ENCODE results near the gene MYO16. TPM values are rescaled to one million over a fixed set of nuclear protein-coding genes. Genes with fewer than 3 reads are reported as not detected.

MYO16 gene
- total RNA-seq, 1 donor from 2014 or later: not detected

DNA sequence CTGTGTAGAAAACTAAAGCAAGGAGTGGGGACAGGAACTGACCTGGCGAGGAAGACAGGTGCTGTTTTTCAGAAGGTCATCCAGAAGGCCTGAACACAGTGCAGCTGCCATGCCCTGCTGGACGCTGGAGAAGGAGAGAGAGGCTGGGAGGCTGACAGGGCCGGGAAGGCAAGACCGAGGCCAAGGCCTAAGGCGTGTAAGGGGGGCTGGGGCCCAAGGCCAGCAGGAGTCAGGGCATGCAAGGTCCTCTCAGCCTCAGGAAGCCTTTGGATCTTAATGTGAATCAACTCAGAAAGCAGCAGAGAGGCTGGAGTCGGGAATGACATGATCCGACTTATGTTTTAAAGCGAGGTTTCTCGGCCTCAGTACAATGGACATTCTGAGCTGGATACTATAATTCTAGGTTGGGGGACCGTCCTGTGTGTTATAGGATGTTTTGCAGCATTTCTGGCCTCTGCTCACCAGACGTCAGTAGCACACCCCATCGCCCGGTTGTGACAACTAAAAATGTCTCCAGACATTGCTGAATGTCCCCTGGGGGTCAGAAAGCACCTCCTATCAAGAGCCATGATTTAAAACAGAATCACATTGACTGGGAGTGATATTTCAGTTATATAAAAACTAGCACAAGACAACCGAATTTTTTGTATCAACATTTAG, 530.4 kb downstream of the MYO16 start:
- TF ChIP-seq, protein P1, sequence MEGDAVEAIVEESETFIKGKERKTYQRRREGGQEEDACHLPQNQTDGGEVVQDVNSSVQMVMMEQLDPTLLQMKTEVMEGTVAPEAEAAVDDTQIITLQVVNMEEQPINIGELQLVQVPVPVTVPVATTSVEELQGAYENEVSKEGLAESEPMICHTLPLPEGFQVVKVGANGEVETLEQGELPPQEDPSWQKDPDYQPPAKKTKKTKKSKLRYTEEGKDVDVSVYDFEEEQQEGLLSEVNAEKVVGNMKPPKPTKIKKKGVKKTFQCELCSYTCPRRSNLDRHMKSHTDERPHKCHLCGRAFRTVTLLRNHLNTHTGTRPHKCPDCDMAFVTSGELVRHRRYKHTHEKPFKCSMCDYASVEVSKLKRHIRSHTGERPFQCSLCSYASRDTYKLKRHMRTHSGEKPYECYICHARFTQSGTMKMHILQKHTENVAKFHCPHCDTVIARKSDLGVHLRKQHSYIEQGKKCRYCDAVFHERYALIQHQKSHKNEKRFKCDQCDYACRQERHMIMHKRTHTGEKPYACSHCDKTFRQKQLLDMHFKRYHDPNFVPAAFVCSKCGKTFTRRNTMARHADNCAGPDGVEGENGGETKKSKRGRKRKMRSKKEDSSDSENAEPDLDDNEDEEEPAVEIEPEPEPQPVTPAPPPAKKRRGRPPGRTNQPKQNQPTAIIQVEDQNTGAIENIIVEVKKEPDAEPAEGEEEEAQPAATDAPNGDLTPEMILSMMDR (IDR thresholded peaks at IDR 0.05): no peak
- Histone ChIP-seq H3K27ac (no peak overlapping the region), H3K36me3 (no peaks in the 10 kb centered on the region), H3K4me3 (no peak overlapping the region), H3K4me1 (peaks cover 0 to 18% of the 10 kb centered on the region in 2 donors), H3K9me3 (no peaks in the 10 kb centered on the region), H3K27me3 (no peaks in the 10 kb centered on the region)
- intact Hi-C loops (cut with DNase I): loop anchor here (5.0 kb wide), 1 partner anchor 223 kb away; no protein-coding TSS in a partner anchor
- DNase-seq (ENCODE audit: low spot score in 2 of 2): no peak

DNA sequence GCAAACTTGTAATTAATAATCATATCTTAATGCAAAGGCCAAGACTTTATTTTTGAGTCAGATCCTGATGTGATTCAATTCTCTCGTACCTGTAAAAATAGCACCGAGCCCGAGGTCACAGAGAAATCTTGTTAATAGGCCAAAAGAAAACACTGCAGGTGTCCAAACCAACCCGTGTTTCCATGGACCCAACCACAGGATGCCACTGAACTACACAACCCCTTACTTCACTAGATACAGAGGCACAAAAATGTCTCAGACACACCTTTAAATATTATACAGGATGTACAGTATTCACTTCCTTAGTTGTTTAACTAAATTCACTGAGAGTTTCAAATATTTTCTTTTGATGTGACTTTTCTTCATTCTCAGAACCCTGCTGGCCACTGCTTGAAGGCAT, 530.9 kb downstream of the MYO16 start:
- H3K36me3 ChIP-seq: no peaks in the 10 kb centered on the region
- TF ChIP-seq, protein P1 (IDR thresholded peaks at IDR 0.05): no peak
- H3K4me3 ChIP-seq: no peak overlapping the region
- no peak overlapping the region for H3K27ac ChIP-seq
- H3K27me3 ChIP-seq: no peaks in the 10 kb centered on the region
- peaks cover 0 to 14% of the 10 kb centered on the region in 2 donors for H3K4me1 ChIP-seq
- intact Hi-C loops (cut with DNase I): no loop called here
- no peak for DNase-seq (ENCODE audit: low spot score in 2 of 2)
- H3K9me3 ChIP-seq: no peaks in the 10 kb centered on the region

DNA sequence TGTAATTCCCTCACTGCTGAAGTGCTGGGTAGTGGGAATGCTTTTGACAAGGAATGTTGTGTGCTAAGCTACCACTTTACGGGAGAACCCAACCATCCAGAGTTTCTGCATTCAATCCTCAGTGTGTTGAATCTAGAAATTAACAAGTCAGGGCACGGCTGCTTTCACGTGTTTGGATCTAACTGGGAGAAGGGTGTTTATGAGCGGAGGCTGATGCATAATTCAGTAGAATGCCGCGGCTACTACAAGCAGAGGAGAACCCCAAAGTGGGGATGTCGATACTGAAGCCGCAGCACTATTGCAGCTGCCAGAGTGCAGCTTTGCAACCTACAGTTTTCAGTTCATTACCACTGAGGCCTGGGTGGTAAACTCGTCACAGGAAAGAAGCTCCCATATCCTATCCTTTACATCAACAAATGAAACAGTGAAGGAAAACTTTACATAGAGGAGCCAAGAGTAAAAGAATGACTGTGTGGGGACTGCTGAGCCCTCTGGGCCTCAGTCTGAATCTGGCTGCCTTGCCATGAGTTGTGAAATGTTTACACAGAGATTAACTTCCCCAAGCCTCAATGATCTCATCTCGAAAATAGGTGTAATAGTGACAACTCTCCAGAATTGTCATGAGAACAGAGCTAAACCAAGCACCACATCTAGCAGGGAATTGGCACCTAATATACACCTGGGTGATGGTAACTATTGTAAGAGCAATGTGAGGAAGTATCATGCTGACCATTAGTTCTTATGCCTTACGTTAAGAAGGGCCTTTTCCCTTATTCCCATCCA, 531.7 kb downstream of the MYO16 start:
- H3K4me3 ChIP-seq: no peak overlapping the region
- H3K4me1 ChIP-seq: peaks cover 0 to 8% of the 10 kb centered on the region in 2 donors
- no peak for DNase-seq (ENCODE audit: low spot score in 2 of 2)
- H3K36me3 ChIP-seq: no peaks in the 10 kb centered on the region
- no peaks in the 10 kb centered on the region for H3K9me3 ChIP-seq
- intact Hi-C loops (cut with DNase I): no loop called here
- TF ChIP-seq, protein P1 (IDR thresholded peaks at IDR 0.05): no peak
- H3K27me3 ChIP-seq: no peaks in the 10 kb centered on the region
- no peak overlapping the region for H3K27ac ChIP-seq

DNA sequence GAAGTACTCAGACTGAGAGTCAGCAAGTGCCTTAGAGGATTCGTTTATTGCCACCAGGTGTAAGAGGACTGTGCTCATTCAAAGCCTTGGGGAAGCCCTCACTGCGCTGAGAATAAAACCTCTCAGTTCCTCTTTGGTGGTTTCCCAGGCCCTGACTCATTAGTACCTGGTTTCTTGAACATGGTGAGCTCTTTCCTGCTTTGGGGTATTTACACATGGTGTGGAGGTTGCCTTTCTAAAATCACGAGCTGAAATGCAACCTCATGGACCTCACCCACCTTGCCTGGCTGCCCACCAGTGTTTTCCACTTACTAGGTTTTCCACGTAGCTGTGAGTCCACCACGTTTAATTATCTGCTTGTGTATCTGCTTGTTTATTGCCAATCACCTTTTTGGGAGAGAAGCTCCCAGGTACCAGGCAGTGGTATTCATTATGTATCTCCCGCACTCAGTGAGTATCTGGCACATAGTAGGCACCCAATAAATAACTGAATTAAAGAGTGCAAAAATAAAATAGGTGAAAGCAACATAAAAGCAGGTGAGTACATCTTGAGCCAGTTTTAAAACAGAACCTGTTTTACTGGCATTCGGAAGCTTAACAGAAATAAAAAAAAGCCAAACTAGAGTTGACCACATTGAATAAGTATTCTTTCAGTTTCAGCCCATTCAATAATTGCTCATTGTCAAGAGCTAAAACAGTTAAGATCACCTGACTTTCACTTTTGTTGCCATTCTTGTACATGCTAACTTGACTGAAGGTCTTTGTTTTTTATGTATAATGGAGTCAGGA, 533.0 kb downstream of the MYO16 start:
- Histone ChIP-seq H3K36me3 (no peaks in the 10 kb centered on the region), H3K4me1 (no peaks in the 10 kb centered on the region), H3K9me3 (no peaks in the 10 kb centered on the region), H3K27ac (no peak overlapping the region), H3K4me3 (peak overlapping the region in 1 of 2 donors; percentile 17), H3K27me3 (no peaks in the 10 kb centered on the region)
- TF ChIP-seq, protein P1 (IDR thresholded peaks at IDR 0.05): no peak
- intact Hi-C loops (cut with DNase I): no loop called here
- DNase-seq (ENCODE audit: low spot score in 2 of 2): no peak

DNA sequence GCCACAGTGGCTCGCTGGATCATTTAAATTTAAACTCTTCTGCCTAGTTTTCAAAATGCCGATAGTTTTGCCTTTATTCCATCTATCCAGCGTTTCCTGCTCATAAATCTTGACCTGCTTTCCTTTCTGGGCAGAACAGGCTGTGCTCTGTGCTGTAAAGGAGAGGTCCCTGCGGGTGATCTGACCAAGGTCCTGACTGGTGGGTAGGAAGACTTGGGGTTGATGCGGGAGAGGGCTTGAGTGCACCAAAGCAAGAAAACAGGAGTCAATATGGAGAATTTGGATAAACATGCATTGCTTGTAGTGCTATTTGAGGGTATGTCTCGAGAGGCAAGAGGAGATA, 533.6 kb downstream of the MYO16 start:
- no peaks in the 10 kb centered on the region for H3K4me1 ChIP-seq
- intact Hi-C loops (cut with DNase I): no loop called here
- no peaks in the 10 kb centered on the region for H3K27me3 ChIP-seq
- H3K27ac ChIP-seq: no peak overlapping the region
- peak overlapping the region in 1 of 2 donors; percentile 17 for H3K4me3 ChIP-seq
- DNase-seq (ENCODE audit: low spot score in 2 of 2): no peak
- H3K9me3 ChIP-seq: no peaks in the 10 kb centered on the region
- no peaks in the 10 kb centered on the region for H3K36me3 ChIP-seq
- TF ChIP-seq, protein P1 (IDR thresholded peaks at IDR 0.05): no peak

Measured in ascending aorta (tissue), 2 donors.